HUDEP-2 (cell line): ENCODE results near the gene KRTAP12-1.
"Not testable (repeated sequence)": the region's sequence is repeated elsewhere in the genome, so short reads cannot be mapped to it uniquely, and the experiment has no call there.

ENCODE experiments used
- DNase-seq, 76 experiments: peaks; one replicate each; lab custom pipeline; 2025; ENCODE audit not compliant: unreplicated experiment in 76 of 76; lab: John Stamatoyannopoulos, UW

KRTAP12-1 gene

GRCh38 chr21:44648557-44649311 lies 33.2 kb downstream of the KRTAP12-1 start:
- no peak for DNase-seq

- no peak for DNase-seq
These were observed 34.8 kb downstream of the KRTAP12-1 start for GRCh38 chr21:44647222-44647552.

GRCh38 chr21:44646366-44647221 lies 35.4 kb downstream of the KRTAP12-1 start, which contains the start of gene KRTAP10-11:
Gene KRTAP10-11, plus strand, starts transcription at chr21:44646414. Its CDS starts 45 bp downstream, at chr21:44646459.
- DNase-seq, result not testable (repeated sequence)

- no peak for DNase-seq
These were observed 37.1 kb downstream of the KRTAP12-1 start for GRCh38 chr21:44644878-44645277.

- no peak for DNase-seq
These were observed 38.1 kb downstream of the KRTAP12-1 start for GRCh38 chr21:44643741-44644310.

GRCh38 chr21:44640761-44641160 lies 41.2 kb downstream of the KRTAP12-1 start:
- DNase-seq, result no peak

GRCh38 chr21:44639331-44639655 lies 42.7 kb downstream of the KRTAP12-1 start:
- DNase-seq, result no peak

GRCh38 chr21:44638506-44639330 lies 43.2 kb downstream of the KRTAP12-1 start:
- not testable (repeated sequence) for DNase-seq

GRCh38 chr21:44637851-44638348 lies 44.1 kb downstream of the KRTAP12-1 start:
- DNase-seq, result not testable (repeated sequence)

GRCh38 chr21:44637018-44637850 lies 44.7 kb downstream of the KRTAP12-1 start, which contains the start of gene KRTAP10-10:
Gene KRTAP10-10, plus strand, starts transcription at chr21:44637356. Its CDS starts 62 bp downstream, at chr21:44637418.
- DNase-seq, result no peak

- no peak for DNase-seq
These were observed 45.5 kb downstream of the KRTAP12-1 start for GRCh38 chr21:44636209-44637017.

- no peak for DNase-seq
These were observed 49.9 kb downstream of the KRTAP12-1 start for GRCh38 chr21:44632067-44632466.
